ENCODE results near the gene DOCK3.

DNA sequence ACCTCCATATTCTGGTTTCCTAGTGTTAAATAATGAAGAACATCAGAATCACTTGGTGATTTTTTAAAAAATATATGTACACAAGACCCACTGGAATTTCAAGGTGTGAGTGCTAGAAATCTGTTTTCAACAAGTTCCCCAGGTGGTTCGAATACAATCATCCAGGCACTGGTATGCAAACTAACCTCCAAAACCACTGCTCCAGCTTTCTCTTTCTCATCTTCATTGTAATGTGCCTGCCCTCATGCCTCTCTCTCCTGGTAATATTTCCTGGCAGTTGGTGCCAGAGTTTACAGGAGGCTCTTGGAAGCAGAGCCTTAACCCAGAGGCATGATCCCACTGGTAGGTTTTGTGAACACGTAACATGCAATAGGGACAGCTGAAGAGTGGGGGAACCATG is 547.2 kb downstream of the DOCK3 start:
- no peak for TF ChIP-seq POLR2A (IDR thresholded peaks at IDR 0.05; ENCODE audit: low read depth, low read length)
- TF ChIP-seq, protein P1, sequence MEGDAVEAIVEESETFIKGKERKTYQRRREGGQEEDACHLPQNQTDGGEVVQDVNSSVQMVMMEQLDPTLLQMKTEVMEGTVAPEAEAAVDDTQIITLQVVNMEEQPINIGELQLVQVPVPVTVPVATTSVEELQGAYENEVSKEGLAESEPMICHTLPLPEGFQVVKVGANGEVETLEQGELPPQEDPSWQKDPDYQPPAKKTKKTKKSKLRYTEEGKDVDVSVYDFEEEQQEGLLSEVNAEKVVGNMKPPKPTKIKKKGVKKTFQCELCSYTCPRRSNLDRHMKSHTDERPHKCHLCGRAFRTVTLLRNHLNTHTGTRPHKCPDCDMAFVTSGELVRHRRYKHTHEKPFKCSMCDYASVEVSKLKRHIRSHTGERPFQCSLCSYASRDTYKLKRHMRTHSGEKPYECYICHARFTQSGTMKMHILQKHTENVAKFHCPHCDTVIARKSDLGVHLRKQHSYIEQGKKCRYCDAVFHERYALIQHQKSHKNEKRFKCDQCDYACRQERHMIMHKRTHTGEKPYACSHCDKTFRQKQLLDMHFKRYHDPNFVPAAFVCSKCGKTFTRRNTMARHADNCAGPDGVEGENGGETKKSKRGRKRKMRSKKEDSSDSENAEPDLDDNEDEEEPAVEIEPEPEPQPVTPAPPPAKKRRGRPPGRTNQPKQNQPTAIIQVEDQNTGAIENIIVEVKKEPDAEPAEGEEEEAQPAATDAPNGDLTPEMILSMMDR (conservative IDR thresholded peaks at IDR 0.05; ENCODE audit: low read depth, low read length): no peak
- TF ChIP-seq RFX5 (IDR thresholded peaks at IDR 0.05; ENCODE audit: low read depth, low read length): no peak
- no peak for TF ChIP-seq MXI1 (IDR thresholded peaks at IDR 0.05; ENCODE audit: borderline replicate concordance, low read depth, low read length)
- no peak for TF ChIP-seq FOS (IDR thresholded peaks at IDR 0.05; ENCODE audit: low read depth, low read length)
- no peak for TF ChIP-seq CEBPB (IDR thresholded peaks at IDR 0.05; ENCODE audit: low read depth, low read length)
- TF ChIP-seq SMC3 (IDR thresholded peaks at IDR 0.05; ENCODE audit: low read depth, low read length): no peak

Measured in IMR-90 (cell line).